Activated gamma-delta T cell (primary cell): ENCODE data around the gene DPP10.
"Not testable (repeated sequence)": the region's sequence is repeated elsewhere in the genome, so short reads cannot be mapped to it uniquely, and the experiment has no call there.

Experiments used
- DNase-seq: peaks from one replicate; lab custom pipeline; 2025; lab: John Stamatoyannopoulos, UW

Gene DPP10

DNA sequence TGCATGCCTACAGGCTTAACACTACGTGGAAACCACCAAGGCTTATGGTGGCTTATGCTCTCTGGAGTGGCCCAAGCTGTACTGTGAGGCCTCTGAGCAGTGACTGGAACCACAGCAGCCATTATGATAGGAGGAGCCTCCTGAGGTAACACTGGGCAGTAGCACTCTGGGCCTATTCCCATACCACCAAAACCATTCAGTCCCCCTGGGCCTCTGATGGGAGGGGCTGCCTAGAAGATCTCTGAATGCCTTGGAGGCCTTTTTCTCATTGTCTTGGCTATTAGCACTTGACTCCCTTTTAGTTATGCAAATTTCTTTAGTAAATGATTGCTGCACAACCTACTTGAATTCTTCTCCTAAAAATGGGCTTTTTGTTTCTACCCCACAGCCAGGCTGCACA, 985.0 kb downstream of the DPP10 start:
- no peak for DNase-seq

DNA sequence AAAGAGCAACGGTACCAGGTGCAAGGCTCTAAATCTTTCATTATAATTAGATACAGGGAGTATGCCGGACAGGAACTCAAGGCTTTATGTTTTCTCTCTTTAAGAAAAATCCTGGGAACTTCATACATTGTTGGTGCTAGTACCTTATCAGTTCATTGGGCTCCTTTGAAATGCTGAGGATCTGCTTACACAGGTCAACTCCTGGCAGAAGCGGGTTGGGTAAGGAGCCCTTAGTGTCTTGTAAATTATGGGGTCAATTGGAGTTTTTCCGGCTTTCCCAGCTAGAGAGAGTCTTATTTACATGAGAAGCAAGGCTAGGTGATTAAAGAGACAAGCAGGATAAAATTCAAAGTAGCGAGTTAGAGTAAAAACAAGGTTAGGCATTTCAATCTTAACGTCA, 998.3 kb downstream of the DPP10 start:
- not testable (repeated sequence) for DNase-seq

GRCh38 chr2:115443539-115444185, 1001.2 kb downstream of the DPP10 start:
- no peak for DNase-seq

DNA sequence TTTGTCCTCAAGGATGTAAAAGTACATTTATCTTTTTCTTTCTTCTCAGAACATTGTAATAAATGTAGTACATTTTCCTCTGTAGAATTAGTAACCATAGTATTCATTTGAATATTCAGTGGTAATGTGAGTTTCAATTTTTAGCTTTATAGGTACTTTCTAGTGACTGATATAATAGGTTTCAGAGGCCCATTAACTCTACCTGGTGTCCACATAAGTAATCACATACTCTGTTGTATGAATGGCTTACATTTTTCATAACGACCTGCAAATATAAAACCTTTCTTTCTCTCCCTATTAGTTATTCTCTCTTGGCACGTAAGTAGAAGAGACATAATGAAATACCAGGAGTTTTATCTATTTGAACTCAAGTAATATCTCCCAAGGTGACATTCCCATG, 1017.6 kb downstream of the DPP10 start:
- DNase-seq: no peak

- DNase-seq: no peak
These were observed 1038.3 kb downstream of the DPP10 start for GRCh38 chr2:115480741-115481140.

GRCh38 chr2:115481842-115482241, 1039.4 kb downstream of the DPP10 start:
- no peak for DNase-seq

GRCh38 chr2:115483666-115484065, 1041.2 kb downstream of the DPP10 start:
- no peak for DNase-seq

- no peak for DNase-seq
These were observed 1042.0 kb downstream of the DPP10 start for GRCh38 chr2:115484486-115484885.

DNA sequence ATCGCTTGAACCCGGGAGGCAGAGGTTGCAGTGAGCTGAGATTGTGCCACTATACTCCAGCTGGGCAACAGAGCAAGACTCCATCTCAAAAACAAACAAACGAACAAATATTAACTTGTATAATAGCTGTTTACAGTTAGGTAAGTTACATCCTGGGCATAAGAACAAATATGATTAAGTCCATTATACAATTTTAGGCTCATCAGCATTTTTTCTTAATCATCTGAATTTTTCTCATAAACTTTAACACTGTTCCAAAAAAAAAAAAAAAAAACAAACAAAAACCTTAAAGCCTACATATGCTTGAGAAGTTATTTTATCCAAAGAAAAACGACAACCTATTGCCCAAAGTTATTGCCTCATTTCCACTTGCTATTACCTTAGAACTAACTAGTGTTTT, 1042.5 kb downstream of the DPP10 start:
- no peak for DNase-seq

- DNase-seq: no peak
These were observed 1048.8 kb downstream of the DPP10 start for GRCh38 chr2:115491186-115491793.

GRCh38 chr2:115505331-115505730, 1062.9 kb downstream of the DPP10 start:
- no peak for DNase-seq

DNA sequence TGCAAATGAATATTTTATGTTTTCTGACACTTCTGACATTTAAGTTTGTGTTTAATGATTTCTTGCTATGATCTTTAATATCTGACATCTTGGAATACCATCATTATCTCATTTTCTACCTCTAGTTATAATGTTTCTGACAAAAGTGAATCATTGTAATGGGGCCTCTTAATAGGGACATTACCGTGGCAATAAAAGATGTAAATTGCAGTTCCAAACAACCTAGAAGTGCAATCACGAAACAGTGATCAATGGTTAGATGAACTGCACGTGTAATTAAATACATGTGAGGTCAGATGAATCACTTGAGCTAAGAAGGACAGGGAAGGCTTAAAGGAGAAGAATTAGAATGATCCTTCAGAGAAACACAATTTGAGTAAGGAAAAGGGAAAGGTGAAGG, 1078.3 kb downstream of the DPP10 start:
- no peak for DNase-seq

DNA sequence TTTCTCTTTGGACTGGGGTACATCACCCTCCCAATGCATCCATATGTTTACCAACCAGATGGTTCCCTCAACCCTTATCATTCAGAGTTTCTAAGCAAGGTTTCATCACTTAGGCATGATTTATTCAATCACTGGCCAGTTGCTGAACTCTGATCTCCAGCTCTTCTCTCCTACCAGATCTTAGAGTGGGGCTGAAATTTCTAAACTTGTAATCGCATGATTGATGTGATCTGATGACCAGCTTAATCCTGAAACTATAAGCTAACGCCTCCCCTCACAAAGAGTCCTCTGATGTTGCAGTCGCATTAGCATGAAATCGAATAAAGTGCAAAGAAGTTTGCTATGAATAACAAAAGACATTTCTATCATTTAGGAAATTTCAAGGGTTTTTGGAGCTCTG, 1082.0 kb downstream of the DPP10 start:
- no peak for DNase-seq

- no peak for DNase-seq
These were observed 1087.2 kb downstream of the DPP10 start for GRCh38 chr2:115529627-115530026.

DNA sequence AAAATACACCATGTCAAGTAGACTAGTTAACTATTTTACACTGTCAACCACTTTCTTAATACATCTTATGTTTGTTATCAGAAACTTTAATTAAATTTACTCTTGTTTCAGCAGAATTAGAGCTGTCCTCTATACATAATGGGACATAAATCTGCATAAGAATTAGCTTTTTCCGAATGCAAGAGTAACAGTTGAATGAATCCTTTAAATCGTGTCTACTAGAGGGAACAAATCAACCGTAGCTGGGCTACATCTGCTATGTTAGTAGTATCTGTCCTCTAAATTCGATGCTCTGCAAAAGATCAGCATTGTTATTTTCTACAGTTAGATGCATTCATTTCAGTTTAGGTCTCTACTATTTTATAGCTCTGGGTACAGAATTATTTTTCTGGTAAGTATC, 1090.6 kb downstream of the DPP10 start:
- DNase-seq: no peak

- no peak for DNase-seq
These were observed 1099.4 kb downstream of the DPP10 start for GRCh38 chr2:115541814-115542213.

DNA sequence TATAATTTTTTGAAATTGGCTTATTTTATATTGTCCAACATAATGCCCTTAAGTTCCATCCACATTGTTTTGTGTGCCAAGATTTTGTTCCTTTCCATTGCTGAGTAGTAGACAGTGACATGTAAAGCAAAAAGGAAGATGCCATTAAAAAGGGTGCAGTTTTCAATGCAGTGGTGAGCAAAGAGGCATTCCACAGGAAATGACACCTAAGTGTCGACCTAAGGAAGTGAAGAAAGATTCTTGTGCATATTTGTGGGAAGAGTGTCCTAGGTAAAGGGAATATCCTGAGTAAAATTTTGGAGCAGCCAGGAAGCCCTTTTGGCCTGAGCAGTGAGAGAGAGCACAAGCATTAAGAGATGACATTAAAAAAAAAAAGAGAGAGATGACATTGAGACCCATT, 1099.9 kb downstream of the DPP10 start:
- no peak for DNase-seq

- no peak for DNase-seq
These were observed 1100.6 kb downstream of the DPP10 start for GRCh38 chr2:115543024-115543423.

GRCh38 chr2:115543461-115543860, 1101.0 kb downstream of the DPP10 start:
- DNase-seq: no peak

DNA sequence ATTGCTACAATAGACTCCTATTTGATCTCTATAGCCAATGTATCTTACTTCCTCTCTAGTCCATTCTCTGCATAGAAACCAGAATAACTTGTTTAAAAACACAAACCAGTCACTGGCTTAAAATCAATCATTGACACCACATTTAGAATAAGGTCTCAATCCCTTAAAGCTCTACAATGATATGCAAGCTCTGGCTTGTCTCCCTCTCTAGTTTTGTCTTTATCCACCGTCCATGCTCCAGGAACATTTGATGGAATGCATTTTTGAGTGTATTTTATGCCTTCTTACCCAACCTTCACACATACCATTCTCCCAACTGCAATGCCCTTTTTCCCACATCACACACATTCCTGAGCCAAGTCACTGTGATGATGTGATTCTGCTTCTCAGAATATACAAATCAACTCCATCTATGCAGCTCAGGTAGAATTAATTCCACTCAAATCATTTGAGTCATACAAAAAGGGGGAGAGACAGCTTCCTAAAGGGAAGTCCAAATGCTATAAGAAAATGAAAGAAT, 1107.2 kb downstream of the DPP10 start:
- no peak for DNase-seq

DNA sequence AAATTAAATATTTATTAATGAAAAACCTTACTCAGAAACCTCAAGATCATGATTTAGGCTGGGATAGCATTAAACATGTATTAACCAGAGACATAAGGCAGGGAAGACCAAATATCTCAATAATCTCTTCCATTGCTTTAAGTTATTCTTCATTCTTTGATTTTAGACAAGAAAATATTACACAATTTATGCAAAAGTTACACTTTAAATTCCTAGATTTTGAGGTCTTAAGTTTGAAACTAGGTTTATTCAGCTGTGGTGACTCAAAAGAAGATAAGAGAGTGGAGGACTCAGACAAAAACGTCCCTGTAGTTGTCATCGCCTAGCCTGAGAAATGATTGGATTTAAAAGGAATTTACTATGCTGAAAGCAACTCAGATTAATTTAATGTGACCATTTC, 1110.3 kb downstream of the DPP10 start:
- no peak for DNase-seq

DNA sequence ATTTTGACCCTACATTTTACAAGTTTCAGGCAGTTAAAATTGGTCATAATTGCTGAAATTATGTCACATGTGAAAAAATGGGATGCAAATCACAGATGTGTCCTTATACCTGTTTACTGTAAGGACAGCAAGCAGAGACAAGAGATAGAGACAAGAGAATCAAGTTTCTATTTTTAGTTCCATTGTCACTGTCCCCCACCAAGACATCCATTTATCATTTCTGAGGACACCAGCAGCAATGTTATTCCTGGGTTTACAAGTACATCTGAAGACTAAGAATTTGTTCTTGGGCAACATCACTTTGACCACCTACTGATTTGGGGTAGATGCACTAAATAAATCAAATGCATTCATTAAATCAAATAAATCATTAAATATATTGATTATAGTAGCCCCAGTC, 1111.7 kb downstream of the DPP10 start:
- DNase-seq: no peak

- no peak for DNase-seq
These were observed 1116.3 kb downstream of the DPP10 start for GRCh38 chr2:115558725-115559124.

- no peak for DNase-seq
These were observed 1118.2 kb downstream of the DPP10 start for GRCh38 chr2:115560666-115561065.
